HCT116 (cell line): Measurements from ENCODE around the gene RFTN1. TPM values are rescaled to one million over a fixed set of nuclear protein-coding genes. Genes with fewer than 3 reads are reported as not detected.

Source experiments
- ATAC-seq: fragments of 200-7000 bp; cut with Tn5 transposase; 2 replicates; pipeline ENCODE4 v1.9.1; 2020; ENCODE audit warnings: mild to moderate bottlenecking, moderate library complexity
- BruUV-seq: library from RNA; stranded (reverse); fragments of 400-500 nt; replicated peaks from 2 replicates; lab custom pipeline; 2021; lab: Mats Ljungman, UMichigan
- CTCF ChIA-PET: fragments of 300-600 bp; sonication (Branson Sonifier 250); formaldehyde crosslinking; loops from one replicate; lab custom pipeline; 2021; ENCODE audit warnings: antibody characterized with exemption; lab: Charles Lee
- POLR2A ChIA-PET: fragments of 300-600, 350-600 bp; sonication (Branson Sonifier 250); formaldehyde crosslinking; loops from one replicate; lab custom pipeline; 2021; ENCODE audit warnings: antibody characterized with exemption; lab: Charles Lee
- RAD21 ChIA-PET, 2 experiments: fragments of 300-600 bp; sonication (Branson Sonifier 250); formaldehyde crosslinking; loops; one replicate each; lab custom pipeline; 2023; ENCODE audit warnings: low total read pairs in 2 of 2; ENCODE audit not compliant: uncharacterized antibody in 2 of 2, unreplicated experiment in 2 of 2, low non-redundant PET in 1 of 2; lab: Charles Lee
- DNase-seq: peaks from one replicate; pipeline ENCODE4 v3.0.0-alpha.2; 2010; ENCODE audit warnings: low read depth, low spot score
- H2AFZ ChIP-seq: fragments of 200-600 bp; shearing (Covaris generic), sonication (generic); 2 replicates; pipeline ENCODE4 v1.6.1; 2017; ENCODE audit warnings: low read depth, mixed run types, mixed read lengths, antibody characterized with exemption, low read length; ENCODE audit not compliant: poor library complexity, severe bottlenecking
- H3K27ac ChIP-seq: 2 replicates; pipeline ENCODE4 v1.5.1; 2012; ENCODE audit warnings: low read depth, low read length
- H3K27me3 ChIP-seq: fragments of 200-600 bp; sonication (generic); 2 replicates; pipeline ENCODE4 v1.6.1; 2016; ENCODE audit warnings: mixed run types, low read length, mixed read lengths; ENCODE audit not compliant: insufficient read depth
- H3K36me3 ChIP-seq, 2 experiments: fragments of 200-500 bp in 1 of 2; fragments of 200-600 bp in 1 of 2; sonication (Bioruptor generic) in 1 of 2; sonication (generic) in 1 of 2; 2 replicates each; pipeline versions ENCODE4 v1.5.1 to v1.6.1; 2014 to 2016; ENCODE audit warnings: low read length in 2 of 2, inconsistent platforms in 1 of 2, mixed read lengths in 1 of 2, mixed run types in 1 of 2; ENCODE audit not compliant: insufficient read depth in 2 of 2, control insufficient read depth in 1 of 2
- H3K4me1 ChIP-seq, 2 experiments: fragments of 200-600 bp in 1 of 2; sonication (generic) in 1 of 2; 2 replicates each; pipeline versions ENCODE4 v1.5.1 to v1.6.1; 2012 to 2017; ENCODE audit warnings: low read length in 2 of 2, inconsistent platforms in 1 of 2, mild to moderate bottlenecking in 1 of 2, mixed read lengths in 1 of 2, mixed run types in 1 of 2, moderate library complexity in 1 of 2; ENCODE audit not compliant: insufficient read depth in 2 of 2, control insufficient read depth in 1 of 2
- H3K4me2 ChIP-seq: fragments of 200-600 bp; sonication (generic); 2 replicates; pipeline ENCODE4 v1.6.1; 2017; ENCODE audit warnings: mixed run types, low read length, mixed read lengths
- H3K4me3 ChIP-seq, 2 experiments: fragments of 200-600 bp in 1 of 2; sonication (generic) in 1 of 2; replicated peaks in 1 of 2; 2 replicates each; pipeline ENCODE4 v1.5.1; 2011 to 2016; ENCODE audit warnings: low read length in 2 of 2, control low read depth in 1 of 2, low read depth in 1 of 2, mild to moderate bottlenecking in 1 of 2, mixed read lengths in 1 of 2, mixed run types in 1 of 2
- H3K79me2 ChIP-seq: fragments of 200-600 bp; sonication (generic); 2 replicates; pipeline ENCODE4 v1.6.1; 2017; ENCODE audit warnings: mild to moderate bottlenecking, mixed run types, low read length, moderate library complexity, mixed read lengths; ENCODE audit not compliant: insufficient read depth
- H3K9ac ChIP-seq: fragments of 200-600 bp; sonication (generic); 2 replicates; pipeline ENCODE4 v1.6.1; 2016; ENCODE audit warnings: low read length, mixed read lengths
- H3K9me2 ChIP-seq: fragments of 200-600 bp; sonication (generic), shearing (Covaris generic); 2 replicates; pipeline ENCODE4 v1.6.1; 2017; ENCODE audit warnings: mixed run types, mild to moderate bottlenecking, moderate library complexity; ENCODE audit not compliant: insufficient read depth
- H3K9me3 ChIP-seq, 2 experiments: fragments of 200-500 bp in 1 of 2; fragments of 200-600 bp in 1 of 2; sonication (Bioruptor generic) in 1 of 2; sonication (generic) in 1 of 2; 2 replicates each; pipeline ENCODE4 v1.6.1; 2014 to 2017; ENCODE audit warnings: low read length in 2 of 2, mixed read lengths in 2 of 2, inconsistent platforms in 1 of 2, low read depth in 1 of 2, mild to moderate bottlenecking in 1 of 2, mixed run types in 1 of 2, moderate library complexity in 1 of 2; ENCODE audit not compliant: control insufficient read depth in 1 of 2, insufficient read depth in 1 of 2
- H4K20me1 ChIP-seq: fragments of 200-600 bp; sonication (generic), shearing (Covaris generic); 2 replicates; pipeline ENCODE4 v1.6.1; 2017; ENCODE audit warnings: mixed run types, mild to moderate bottlenecking, moderate library complexity; ENCODE audit not compliant: insufficient read depth
- CBX3 ChIP-seq: IDR thresholded peaks from 2 replicates; pipeline ENCODE4 v1.6.1; 2012; ENCODE audit warnings: low read depth
- CEBPB ChIP-seq: IDR thresholded peaks from 2 replicates; pipeline ENCODE4 v1.6.1; 2012; ENCODE audit warnings: low read depth
- EGR1 ChIP-seq: IDR thresholded peaks from 2 replicates; pipeline ENCODE4 v1.6.1; 2012; ENCODE audit warnings: low read depth
- ELF1 ChIP-seq: IDR thresholded peaks from 2 replicates; pipeline ENCODE4 v1.6.1; 2012; ENCODE audit warnings: low read depth, borderline replicate concordance
- EZH2 ChIP-seq: fragments of 200-600 bp; sonication (generic); IDR thresholded peaks from 2 replicates; pipeline ENCODE4 v1.6.1; 2017; ENCODE audit warnings: antibody characterized with exemption, mixed run types
- EZH2phosphoT487 ChIP-seq: fragments of 200-600 bp; IDR thresholded peaks from 2 replicates; pipeline ENCODE4 v1.6.1; 2018; ENCODE audit warnings: antibody characterized with exemption, borderline replicate concordance
- JUND ChIP-seq: IDR thresholded peaks from 2 replicates; pipeline ENCODE4 v1.6.1; 2012
- POLR2A ChIP-seq: IDR thresholded peaks from 2 replicates; pipeline ENCODE4 v1.7.0; 2011; ENCODE audit warnings: borderline replicate concordance; ENCODE audit not compliant: insufficient read depth, insufficient read length; ENCODE audit errors: extremely low read depth
- SP1 ChIP-seq: IDR thresholded peaks from 2 replicates; pipeline ENCODE4 v1.6.1; 2012; ENCODE audit warnings: low read depth
- SRF ChIP-seq: IDR thresholded peaks from 2 replicates; pipeline ENCODE4 v1.6.1; 2012; ENCODE audit warnings: low read depth
- TCF7L2 ChIP-seq: IDR thresholded peaks from 2 replicates; pipeline ENCODE4 v1.7.0; 2011; ENCODE audit warnings: borderline replicate concordance, inconsistent platforms; ENCODE audit not compliant: insufficient read depth, insufficient read length; ENCODE audit errors: extremely low read depth
- ZNF274 ChIP-seq: fragments of 200-500 bp; sonication (Bioruptor generic); IDR thresholded peaks from 2 replicates; pipeline ENCODE4 v1.6.1; 2014; ENCODE audit warnings: mild to moderate bottlenecking, low read depth, low read length, inconsistent platforms
- intact Hi-C: fragments of 100-400 bp; cut with micrococcal nuclease; formaldehyde crosslinking; loops from 2 replicates; pipeline ENCODE4 v1.10.0; 2022
- total RNA-seq: library from RNA; stranded (reverse); gene quantifications from one replicate; pipeline ENCODE4 v1.2.1, GENCODE V29; 2021; ENCODE audit not compliant: unreplicated experiment
- TF ChIP-seq, protein P1 (sequence below): IDR thresholded peaks from 2 replicates; pipeline ENCODE4 v1.6.1; 2012
- TF ChIP-seq, protein P2 (sequence below), 3 experiments: fragments of 200-600 bp in 1 of 3; sonication (generic) in 1 of 3; IDR thresholded peaks in 2 of 3; conservative IDR thresholded peaks in 1 of 3; 2 replicates each; pipeline ENCODE4 v1.5.1; 2012 to 2017; ENCODE audit warnings: low read depth in 2 of 3, low read length in 2 of 3, antibody characterized with exemption in 1 of 3, borderline replicate concordance in 1 of 3, control low read depth in 1 of 3, mild to moderate bottlenecking in 1 of 3, mixed read lengths in 1 of 3, mixed run types in 1 of 3, moderate library complexity in 1 of 3; ENCODE audit not compliant: insufficient read depth in 1 of 3
- TF ChIP-seq, protein P3 (sequence below): IDR thresholded peaks from 2 replicates; pipeline ENCODE4 v1.6.1; 2012

RFTN1 gene
- total RNA-seq, 1 experiment from 2014 or later, result 3.9 TPM

DNA sequence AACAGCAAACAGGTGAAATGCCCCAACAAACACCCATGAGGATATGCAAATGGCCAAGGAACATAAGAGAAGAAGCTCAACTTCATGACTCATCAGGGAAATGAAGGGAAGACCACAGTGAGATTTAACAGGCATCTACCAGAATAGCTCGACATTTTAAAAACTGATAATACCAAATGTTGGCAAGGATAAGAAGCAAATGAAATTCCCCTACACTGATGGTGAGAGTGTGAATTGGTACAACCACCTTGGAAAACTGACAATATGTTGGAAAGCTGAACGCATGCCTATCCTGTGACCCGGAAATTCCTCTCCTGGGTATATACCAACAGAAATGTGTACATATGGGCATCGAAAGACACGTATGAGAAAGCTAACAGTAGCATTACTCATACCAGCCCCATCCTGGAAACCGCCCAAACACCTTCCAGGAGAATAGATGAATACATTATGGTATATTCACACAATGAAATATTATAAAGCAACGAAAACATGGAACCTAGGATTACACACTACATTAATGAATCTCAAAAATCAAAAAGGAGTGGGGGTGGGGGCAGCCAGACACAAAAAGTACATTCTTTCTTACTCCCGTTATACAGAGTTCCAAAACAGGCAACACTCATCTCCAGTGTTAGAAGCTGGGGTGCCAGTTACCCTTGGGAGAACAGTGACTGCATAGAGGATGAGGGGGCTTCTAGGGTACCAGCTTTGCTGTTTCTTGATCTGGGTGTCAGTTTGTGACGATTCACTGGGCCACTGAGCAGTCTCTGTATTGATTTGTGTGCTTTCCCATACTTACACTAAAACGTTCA is 16.9 kb downstream of the RFTN1 start:
- ATAC-seq, result no peak
- Histone ChIP-seq H3K27ac (no peak overlapping the region), H3K4me3 (no peak overlapping the region), H2AFZ (no peak overlapping the region), H3K9me2 (no peaks in the 10 kb centered on the region), H3K27me3 (no peaks in the 10 kb centered on the region), H3K9me3 (no peaks in the 10 kb centered on the region), H3K4me2 (no peak overlapping the region), H3K79me2 (no peaks in the 10 kb centered on the region), H3K4me1 (no peaks in the 10 kb centered on the region), H3K9ac (no peak overlapping the region), H4K20me1 (no peaks in the 10 kb centered on the region), H3K36me3 (no peaks in the 10 kb centered on the region)
- ChIA-PET POLR2A (no interaction called here), CTCF (no interaction called here), RAD21 (no interaction called here)
- BruUV-seq, result no TSS peak
- DNase-seq, result no peak
- TF ChIP-seq SRF (no peak), ELF1 (no peak), CBX3 (no peak), ZNF274 (no peak), POLR2A (no peak), EGR1 (no peak), SP1 (no peak), TCF7L2 (no peak), JUND (no peak), CEBPB (no peak), EZH2phosphoT487 (no peak), EZH2 (no peak)
- TF ChIP-seq, protein P1, sequence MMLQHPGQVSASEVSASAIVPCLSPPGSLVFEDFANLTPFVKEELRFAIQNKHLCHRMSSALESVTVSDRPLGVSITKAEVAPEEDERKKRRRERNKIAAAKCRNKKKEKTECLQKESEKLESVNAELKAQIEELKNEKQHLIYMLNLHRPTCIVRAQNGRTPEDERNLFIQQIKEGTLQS, result no peak
- TF ChIP-seq, protein P2, sequence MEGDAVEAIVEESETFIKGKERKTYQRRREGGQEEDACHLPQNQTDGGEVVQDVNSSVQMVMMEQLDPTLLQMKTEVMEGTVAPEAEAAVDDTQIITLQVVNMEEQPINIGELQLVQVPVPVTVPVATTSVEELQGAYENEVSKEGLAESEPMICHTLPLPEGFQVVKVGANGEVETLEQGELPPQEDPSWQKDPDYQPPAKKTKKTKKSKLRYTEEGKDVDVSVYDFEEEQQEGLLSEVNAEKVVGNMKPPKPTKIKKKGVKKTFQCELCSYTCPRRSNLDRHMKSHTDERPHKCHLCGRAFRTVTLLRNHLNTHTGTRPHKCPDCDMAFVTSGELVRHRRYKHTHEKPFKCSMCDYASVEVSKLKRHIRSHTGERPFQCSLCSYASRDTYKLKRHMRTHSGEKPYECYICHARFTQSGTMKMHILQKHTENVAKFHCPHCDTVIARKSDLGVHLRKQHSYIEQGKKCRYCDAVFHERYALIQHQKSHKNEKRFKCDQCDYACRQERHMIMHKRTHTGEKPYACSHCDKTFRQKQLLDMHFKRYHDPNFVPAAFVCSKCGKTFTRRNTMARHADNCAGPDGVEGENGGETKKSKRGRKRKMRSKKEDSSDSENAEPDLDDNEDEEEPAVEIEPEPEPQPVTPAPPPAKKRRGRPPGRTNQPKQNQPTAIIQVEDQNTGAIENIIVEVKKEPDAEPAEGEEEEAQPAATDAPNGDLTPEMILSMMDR (IDR thresholded peaks at IDR 0.05 in 2 of 3, conservative IDR thresholded peaks at IDR 0.05 in 1 of 3; ENCODE audit: borderline replicate concordance in 1 of 3, insufficient read depth in 1 of 3, low read depth in 2 of 3, low read length in 2 of 3), result no peak
- TF ChIP-seq, protein P3, sequence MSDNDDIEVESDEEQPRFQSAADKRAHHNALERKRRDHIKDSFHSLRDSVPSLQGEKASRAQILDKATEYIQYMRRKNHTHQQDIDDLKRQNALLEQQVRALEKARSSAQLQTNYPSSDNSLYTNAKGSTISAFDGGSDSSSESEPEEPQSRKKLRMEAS, result no peak
- intact Hi-C loops, result no loop called here
